GM21390 (cell line): Measurements from ENCODE around the gene KEL.
"Not testable (repeated sequence)": the region's sequence is repeated elsewhere in the genome, so short reads cannot be mapped to it uniquely, and the experiment has no call there.

Experiments
- ATAC-seq: cut with Tn5 transposase; IDR thresholded peaks from one replicate; pipeline ENCODE4 v1.9.1; 2021; ENCODE audit not compliant: unreplicated experiment

Gene KEL

GRCh38 chr7:142961973-142962926, at the start of gene KEL:
Gene KEL (minus strand): TSS chr7:142962363. CDS start chr7:142962206, 157 bp downstream.
- no peak for ATAC-seq

- peak; percentile 85 for ATAC-seq
Measured at GRCh38 chr7:143008007-143008901, 46.1 kb upstream of the KEL start.

- no peak for ATAC-seq
Measured at GRCh38 chr7:143005632-143006260, 43.6 kb upstream of the KEL start.

GRCh38 chr7:143003393-143004051, 41.4 kb upstream of the KEL start:
- peak; percentile 53 for ATAC-seq

GRCh38 chr7:143002898-143003297, 40.7 kb upstream of the KEL start:
- ATAC-seq, result no peak

- no peak for ATAC-seq
Measured at GRCh38 chr7:143002106-143002505, 39.9 kb upstream of the KEL start.

- ATAC-seq, result no peak
Measured at GRCh38 chr7:143000648-143001047, 38.5 kb upstream of the KEL start.

- ATAC-seq, result no peak
Measured at GRCh38 chr7:142999793-143000192, 37.6 kb upstream of the KEL start.

GRCh38 chr7:142998966-142999365, 36.8 kb upstream of the KEL start:
- no peak for ATAC-seq

- no peak for ATAC-seq
Measured at GRCh38 chr7:142997456-142997989, 35.4 kb upstream of the KEL start.

GRCh38 chr7:142992427-142992826, 30.3 kb upstream of the KEL start:
- ATAC-seq, result no peak

- ATAC-seq, result no peak
Measured at GRCh38 chr7:142984297-142984696, 22.1 kb upstream of the KEL start.

GRCh38 chr7:142983825-142984224, 21.7 kb upstream of the KEL start:
- ATAC-seq, result no peak

- ATAC-seq, result not testable (repeated sequence)
Measured at GRCh38 chr7:142978402-142978801, 16.2 kb upstream of the KEL start.

- no peak for ATAC-seq
Measured at GRCh38 chr7:142974626-142975025, 12.5 kb upstream of the KEL start.

GRCh38 chr7:142969183-142969582, 7.0 kb upstream of the KEL start:
- no peak for ATAC-seq

- no peak for ATAC-seq
Measured at GRCh38 chr7:142968229-142968628, 6.1 kb upstream of the KEL start.

GRCh38 chr7:142964502-142965246, 2.5 kb upstream of the KEL start:
- ATAC-seq, result no peak

GRCh38 chr7:142963993-142964392, 1.8 kb upstream of the KEL start:
- ATAC-seq, result no peak

- no peak for ATAC-seq
Measured at GRCh38 chr7:142962991-142963390, 828 bp upstream of the KEL start.
